ENCODE data around the gene ZBTB8OS. TPM values are rescaled to one million over a fixed set of nuclear protein-coding genes. Genes with fewer than 3 reads are reported as not detected.

The ZBTB8OS gene
- total RNA-seq, 1 experiment from 2014 or later: 66.2 TPM

DNA sequence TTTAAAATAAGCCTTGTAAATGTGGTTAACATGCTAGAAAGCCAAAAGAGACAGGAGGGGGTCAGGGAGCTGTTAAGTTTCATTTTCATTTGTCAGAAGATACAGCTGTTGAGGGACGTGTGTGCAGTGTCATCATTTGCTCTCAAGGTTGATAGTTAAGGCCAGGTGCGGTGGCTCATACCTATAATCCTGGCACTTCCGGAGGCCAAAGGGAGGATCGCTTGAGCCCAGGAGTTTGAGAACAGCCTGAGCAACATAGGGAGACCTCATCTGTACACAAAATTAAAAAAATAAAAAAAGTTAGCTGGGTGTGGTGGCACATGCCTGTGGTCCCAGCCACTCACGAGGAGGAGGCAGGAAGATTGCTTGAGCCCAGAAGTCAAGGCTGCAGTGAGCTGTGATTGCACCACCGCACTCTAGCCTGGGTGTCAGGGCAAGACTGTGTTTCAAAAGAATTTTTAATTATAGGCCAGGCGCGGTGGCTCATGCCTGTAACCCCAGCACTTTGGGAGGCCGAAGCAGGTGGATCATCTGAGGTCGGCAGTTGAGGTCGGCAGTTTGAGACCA, 22.7 kb downstream of the ZBTB8OS start:
- intact Hi-C loops (cut with micrococcal nuclease): no loop called here
- CTCF ChIA-PET: interaction anchor here (0.7 kb wide), 1 partner anchor 61 kb away, joined by 3 read pairs; no protein-coding TSS in a partner anchor
- Mint-ChIP-seq H3K4me3 (ENCODE audit: unreplicated experiment) (no peak overlapping the region), H3K36me3 (ENCODE audit: insufficient read depth, unreplicated experiment) (peaks cover 84% of the 10 kb centered on the region), H3K27me3 (ENCODE audit: insufficient read depth, unreplicated experiment) (no peaks in the 10 kb centered on the region), H3K4me1 (ENCODE audit: insufficient read depth, unreplicated experiment) (no peaks in the 10 kb centered on the region), H3K27ac (ENCODE audit: low read depth, unreplicated experiment) (no peak overlapping the region), H3K9me3 (ENCODE audit: unreplicated experiment) (no peaks in the 10 kb centered on the region)
- TF ChIP-seq, protein P1, sequence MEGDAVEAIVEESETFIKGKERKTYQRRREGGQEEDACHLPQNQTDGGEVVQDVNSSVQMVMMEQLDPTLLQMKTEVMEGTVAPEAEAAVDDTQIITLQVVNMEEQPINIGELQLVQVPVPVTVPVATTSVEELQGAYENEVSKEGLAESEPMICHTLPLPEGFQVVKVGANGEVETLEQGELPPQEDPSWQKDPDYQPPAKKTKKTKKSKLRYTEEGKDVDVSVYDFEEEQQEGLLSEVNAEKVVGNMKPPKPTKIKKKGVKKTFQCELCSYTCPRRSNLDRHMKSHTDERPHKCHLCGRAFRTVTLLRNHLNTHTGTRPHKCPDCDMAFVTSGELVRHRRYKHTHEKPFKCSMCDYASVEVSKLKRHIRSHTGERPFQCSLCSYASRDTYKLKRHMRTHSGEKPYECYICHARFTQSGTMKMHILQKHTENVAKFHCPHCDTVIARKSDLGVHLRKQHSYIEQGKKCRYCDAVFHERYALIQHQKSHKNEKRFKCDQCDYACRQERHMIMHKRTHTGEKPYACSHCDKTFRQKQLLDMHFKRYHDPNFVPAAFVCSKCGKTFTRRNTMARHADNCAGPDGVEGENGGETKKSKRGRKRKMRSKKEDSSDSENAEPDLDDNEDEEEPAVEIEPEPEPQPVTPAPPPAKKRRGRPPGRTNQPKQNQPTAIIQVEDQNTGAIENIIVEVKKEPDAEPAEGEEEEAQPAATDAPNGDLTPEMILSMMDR (IDR thresholded peaks at IDR 0.05; ENCODE audit: unreplicated experiment): no peak
- BruUV-seq (replicated peaks): no TSS peak
- DNase-seq (ENCODE audit: unreplicated experiment): no peak
- POLR2A ChIA-PET: interaction anchor here (1.1 kb wide), 1 partner anchor 9 kb away, joined by 4 read pairs; no protein-coding TSS in a partner anchor

DNA sequence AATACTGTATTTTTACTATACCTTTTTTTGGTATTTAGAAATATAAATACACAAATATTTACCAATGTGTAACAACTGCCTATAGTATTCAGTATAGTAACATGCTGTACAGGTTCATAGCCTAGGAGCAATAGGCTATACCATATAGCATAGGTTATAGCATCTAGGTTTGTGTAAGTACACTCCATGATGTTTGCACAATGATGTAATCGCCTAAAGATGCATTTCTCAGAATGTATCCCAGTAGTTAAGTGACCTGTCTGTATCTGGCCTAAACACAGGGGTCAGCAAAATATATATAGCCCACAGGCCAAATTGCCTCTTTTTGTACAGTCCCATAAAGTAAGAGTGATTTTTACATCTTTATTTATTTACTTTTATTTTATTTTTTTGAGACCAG, 24.2 kb downstream of the ZBTB8OS start:
- Mint-ChIP-seq H3K4me3 (ENCODE audit: unreplicated experiment) (no peak overlapping the region), H3K36me3 (ENCODE audit: insufficient read depth, unreplicated experiment) (peaks cover 84% of the 10 kb centered on the region)

DNA sequence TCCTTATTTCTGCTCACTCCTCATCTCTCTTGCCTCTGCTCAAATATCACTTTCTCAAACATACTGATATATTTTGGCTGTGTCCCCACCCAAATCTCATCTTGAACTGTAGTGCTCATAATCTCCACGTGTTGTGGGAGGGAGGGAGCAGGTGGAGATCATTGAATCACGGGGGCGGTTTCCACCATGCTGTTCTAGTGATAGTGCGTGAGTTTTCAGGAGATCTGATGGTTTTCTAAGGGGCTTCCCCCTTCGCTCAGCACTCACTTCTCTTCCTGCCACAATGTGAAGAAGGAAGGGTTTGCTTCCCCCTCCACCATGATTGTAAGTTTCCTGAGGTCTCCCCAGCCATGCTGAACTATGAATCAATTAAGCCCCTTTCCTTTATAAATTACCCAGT, 26.6 kb downstream of the ZBTB8OS start:
- POLR2A ChIA-PET: no interaction called here

More for the DNA sequence above, 24.2 kb downstream of the ZBTB8OS start:
- ChIA-PET POLR2A (no interaction called here), CTCF (no interaction called here)
- Mint-ChIP-seq H3K27me3 (ENCODE audit: insufficient read depth, unreplicated experiment) (no peaks in the 10 kb centered on the region), H3K9me3 (ENCODE audit: unreplicated experiment) (no peaks in the 10 kb centered on the region), H3K4me1 (ENCODE audit: insufficient read depth, unreplicated experiment) (no peaks in the 10 kb centered on the region), H3K27ac (ENCODE audit: low read depth, unreplicated experiment) (no peak overlapping the region)
- no peak for DNase-seq (ENCODE audit: unreplicated experiment)
- no TSS peak for BruUV-seq (replicated peaks)
- intact Hi-C loops (cut with micrococcal nuclease): no loop called here
- TF ChIP-seq, protein P1 (IDR thresholded peaks at IDR 0.05; ENCODE audit: unreplicated experiment): no peak

DNA sequence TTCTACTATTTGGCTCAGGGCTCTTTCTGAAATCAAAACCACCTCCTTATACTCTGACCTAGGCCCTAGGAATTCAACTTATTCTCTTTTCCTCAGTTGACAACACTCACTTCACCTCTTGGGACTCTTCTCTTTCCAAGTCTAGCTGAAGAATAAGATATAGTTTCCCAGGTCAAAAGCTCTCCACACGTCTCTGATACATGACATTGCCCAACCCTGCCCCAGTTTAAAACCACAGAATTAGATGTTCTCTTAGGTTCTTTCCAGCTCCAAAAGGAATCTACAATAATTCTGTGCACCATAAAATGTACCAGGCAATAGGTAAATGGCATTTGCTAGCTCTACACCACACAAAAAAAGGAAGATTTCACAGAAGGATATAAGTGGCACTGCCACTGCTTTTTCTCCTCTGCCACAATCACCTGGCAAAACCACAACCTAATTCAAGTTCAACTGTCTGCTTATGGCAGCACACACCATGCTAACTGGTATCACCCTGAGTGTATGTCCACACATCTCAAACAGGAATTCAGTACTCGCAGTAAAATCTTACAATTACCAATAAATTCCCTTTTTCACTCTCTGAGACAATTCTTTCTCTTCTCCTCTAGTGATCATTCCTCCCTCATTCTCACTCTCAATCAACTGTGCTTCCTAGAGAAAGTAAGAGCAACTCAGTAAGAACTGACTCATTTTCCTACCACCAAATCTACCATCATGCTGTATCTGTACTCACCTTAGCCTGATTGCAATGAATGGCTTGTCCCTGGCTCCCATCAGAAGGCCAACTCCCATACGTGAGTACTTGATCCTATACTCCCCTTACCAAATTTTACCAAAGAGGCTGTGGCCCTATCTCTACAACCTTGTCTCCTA, 27.3 kb downstream of the ZBTB8OS start:
- ChIA-PET POLR2A (interaction anchor here (1.1 kb wide), 1 partner anchor 28 kb away, joined by 3 read pairs; the partner anchor contains the start of gene RBBP4), CTCF (interaction anchor here (0.6 kb wide), 1 partner anchor 96 kb away, joined by 3 read pairs; no protein-coding TSS in a partner anchor)
- Mint-ChIP-seq H3K4me1 (ENCODE audit: insufficient read depth, unreplicated experiment) (no peaks in the 10 kb centered on the region), H3K9me3 (ENCODE audit: unreplicated experiment) (no peaks in the 10 kb centered on the region), H3K4me3 (ENCODE audit: unreplicated experiment) (no peak overlapping the region), H3K27me3 (ENCODE audit: insufficient read depth, unreplicated experiment) (no peaks in the 10 kb centered on the region), H3K27ac (ENCODE audit: low read depth, unreplicated experiment) (peak overlapping the region; percentile 24), H3K36me3 (ENCODE audit: insufficient read depth, unreplicated experiment) (peaks cover 72% of the 10 kb centered on the region)
- TF ChIP-seq, protein P1 (IDR thresholded peaks at IDR 0.05; ENCODE audit: unreplicated experiment): no peak
- DNase-seq (ENCODE audit: unreplicated experiment): no peak
- intact Hi-C loops (cut with micrococcal nuclease): no loop called here
- no TSS peak for BruUV-seq (replicated peaks)

More for the DNA sequence above, 26.6 kb downstream of the ZBTB8OS start:
- Mint-ChIP-seq H3K27ac (ENCODE audit: low read depth, unreplicated experiment) (peak overlapping the region; percentile 24), H3K9me3 (ENCODE audit: unreplicated experiment) (no peaks in the 10 kb centered on the region), H3K36me3 (ENCODE audit: insufficient read depth, unreplicated experiment) (peaks cover 79% of the 10 kb centered on the region), H3K4me1 (ENCODE audit: insufficient read depth, unreplicated experiment) (no peaks in the 10 kb centered on the region), H3K27me3 (ENCODE audit: insufficient read depth, unreplicated experiment) (no peaks in the 10 kb centered on the region), H3K4me3 (ENCODE audit: unreplicated experiment) (no peak overlapping the region)
- no peak for DNase-seq (ENCODE audit: unreplicated experiment)
- CTCF ChIA-PET: no interaction called here
- TF ChIP-seq, protein P1 (IDR thresholded peaks at IDR 0.05; ENCODE audit: unreplicated experiment): no peak
- BruUV-seq (replicated peaks): no TSS peak
- intact Hi-C loops (cut with micrococcal nuclease): no loop called here

All from MCF 10A (cell line).